Caco-2 (cell line): Measurements from ENCODE around the gene HSD17B2. TPM values are rescaled to one million over a fixed set of nuclear protein-coding genes. Genes with fewer than 3 reads are reported as not detected.

Experiments used
- Bru-seq: library from RNA; stranded (reverse); fragments of 400-500 nt; gene quantifications from one replicate; lab custom pipeline; 2021; lab: Mats Ljungman, UMichigan
- BruChase-seq, 2 experiments: library from RNA; stranded (reverse); fragments of 400-500 nt; gene quantifications; one replicate each; lab custom pipeline; 2021; lab: Mats Ljungman, UMichigan
- BruUV-seq: library from RNA; stranded (reverse); fragments of 400-500 nt; replicated peaks from 2 replicates; lab custom pipeline; 2021; lab: Mats Ljungman, UMichigan
- CTCF ChIA-PET: fragments of 300-600 bp; sonication (Branson Sonifier 250); formaldehyde crosslinking; loops from one replicate; lab custom pipeline; 2022; ENCODE audit warnings: antibody characterized with exemption; lab: Charles Lee
- POLR2A ChIA-PET: fragments of 300-600 bp; sonication (Branson Sonifier 250); formaldehyde crosslinking; loops from one replicate; lab custom pipeline; 2022; ENCODE audit warnings: antibody characterized with exemption; lab: Charles Lee
- DNase-seq, 2 experiments: peaks; one replicate each; pipeline versions ENCODE4 v3.0.0 to v3.0.0-alpha.2; 2020 to 2022
- H3K27me3 ChIP-seq: replicated peaks from 2 replicates; pipeline ENCODE4 v1.6.0; 2011; ENCODE audit warnings: low read length; ENCODE audit not compliant: control insufficient read depth, insufficient read depth
- H3K36me3 ChIP-seq: 2 replicates; pipeline ENCODE4 v1.5.1; 2011; ENCODE audit warnings: low read length; ENCODE audit not compliant: control insufficient read depth, insufficient read depth
- H3K4me1 ChIP-seq: fragments of 250-450 bp; sonication (Bioruptor Pico); 2 replicates; pipeline ENCODE4 v1.5.1; 2020; ENCODE audit warnings: mild to moderate bottlenecking
- H3K4me3 ChIP-seq: 2 replicates; pipeline ENCODE4 v1.5.1; 2011; ENCODE audit warnings: low read depth, mild to moderate bottlenecking, control low read depth, low read length
- H3K9me3 ChIP-seq: fragments of 250-450 bp; sonication (Bioruptor Pico); 2 replicates; pipeline ENCODE4 v1.5.1; 2020; ENCODE audit warnings: mild to moderate bottlenecking, moderate library complexity
- H3K27ac Mint-ChIP-seq: one replicate; pipeline ENCODE4 v1.8.0; 2022; ENCODE audit warnings: mixed read lengths; ENCODE audit not compliant: unreplicated experiment
- H3K27me3 Mint-ChIP-seq: one replicate; pipeline ENCODE4 v1.8.0; 2022; ENCODE audit warnings: mixed read lengths; ENCODE audit not compliant: insufficient read depth, unreplicated experiment
- H3K36me3 Mint-ChIP-seq: one replicate; pipeline ENCODE4 v1.8.0; 2022; ENCODE audit warnings: mild to moderate bottlenecking, mixed read lengths; ENCODE audit not compliant: insufficient read depth, unreplicated experiment
- H3K4me1 Mint-ChIP-seq: one replicate; pipeline ENCODE4 v1.8.0; 2022; ENCODE audit warnings: low read depth, mixed read lengths; ENCODE audit not compliant: unreplicated experiment
- H3K4me3 Mint-ChIP-seq: one replicate; pipeline ENCODE4 v1.8.0; 2022; ENCODE audit warnings: mild to moderate bottlenecking, moderate library complexity, mixed read lengths; ENCODE audit not compliant: unreplicated experiment
- H3K9me3 Mint-ChIP-seq: one replicate; pipeline ENCODE4 v1.8.0; 2022; ENCODE audit warnings: mixed read lengths; ENCODE audit not compliant: unreplicated experiment
- CTCF ChIP-seq, 2 experiments: fragments of 200-600 bp in 1 of 2; IDR thresholded peaks; 1 replicate in 1 of 2; 2 replicates in 1 of 2; pipeline versions ENCODE4 v1.5.1 to v1.8.0; 2011 to 2022; ENCODE audit warnings: antibody characterized with exemption in 1 of 2, control low read depth in 1 of 2, inconsistent platforms in 1 of 2, low read depth in 1 of 2, low read length in 1 of 2, mild to moderate bottlenecking in 1 of 2, moderate library complexity in 1 of 2; ENCODE audit not compliant: insufficient read depth in 1 of 2, severe bottlenecking in 1 of 2, unreplicated experiment in 1 of 2
- intact Hi-C: fragments of 100-400 bp; cut with micrococcal nuclease; formaldehyde crosslinking; loops from one replicate; pipeline ENCODE4 v1.10.0; 2022; ENCODE audit not compliant: unreplicated experiment
- long read RNA-seq: library from polyadenylated mRNA; stranded (forward); transcript quantifications from one replicate; pipeline ENCODE4 v2.0.0, GENCODE V29; 2022
- total RNA-seq: library from RNA; stranded (reverse); gene quantifications from 2 replicates; pipeline ENCODE4 v1.2.3, GENCODE V29; 2022

The HSD17B2 gene
- 5.1 and 5.2 TPM in 2 replicates for total RNA-seq
- percentile 51 among the genes with signal in this experiment for Bru-seq, nascent RNA
- BruChase-seq, experiment 1, labeled RNA remaining after a 2-hour chase: percentile 39 among the genes with signal in this experiment
- BruChase-seq, experiment 2, labeled RNA remaining after a 6-hour chase: percentile 41 among the genes with signal in this experiment
- long read RNA-seq, transcript HSD17B2-201 (5 exons, 1,455 nt): major isoform, 7 of 12 reads
- long read RNA-seq, partial matches to known transcripts: 1 of 12 reads
- long read RNA-seq, other reads (novel, unspliced or antisense): 4 of 12 reads

GRCh38 chr16:82034981-82035612, at the start of gene HSD17B2:
HSD17B2 (plus strand) TSS chr16:82035253; CDS start chr16:82035425, 172 bp downstream.
- POLR2A ChIA-PET: no interaction called here
- Mint-ChIP-seq H3K36me3 (no peaks in the 10 kb centered on the region), H3K4me1 (peaks cover 46% of the 10 kb centered on the region), H3K9me3 (no peaks in the 10 kb centered on the region), H3K4me3 (peak within 1 kb of the TSS; percentile 51), H3K27me3 (no peaks in the 10 kb centered on the region), H3K27ac (peak within 1 kb of the TSS; percentile 10)
- Histone ChIP-seq H3K27me3 (no peaks in the 10 kb centered on the region), H3K4me3 (peak within 1 kb of the TSS; percentile 38), H3K4me1 (peaks cover 28% of the 10 kb centered on the region), H3K9me3 (no peaks in the 10 kb centered on the region), H3K36me3 (no peaks in the 10 kb centered on the region)
- peak; percentile 47 to 65 for DNase-seq
- TF ChIP-seq CTCF (IDR thresholded peaks at IDR 0.05; ENCODE audit: insufficient read depth in 1 of 2, low read depth in 1 of 2, low read length in 1 of 2, severe bottlenecking in 1 of 2, unreplicated experiment in 1 of 2): no peak
- CTCF ChIA-PET: interaction anchor here (0.6 to 5.3 kb wide), 5 partner anchors 16 to 195 kb away, joined by 3 to 42 read pairs (median 5); no protein-coding TSS in a partner anchor
- no TSS peak for BruUV-seq
- intact Hi-C loops: loop anchor here (1.0 kb wide), 3 partner anchors 14 to 137 kb away; no protein-coding TSS in a partner anchor

- intact Hi-C loops: no loop called here
- no TSS peak for BruUV-seq
- TF ChIP-seq CTCF (IDR thresholded peaks at IDR 0.05; ENCODE audit: insufficient read depth in 1 of 2, low read depth in 1 of 2, low read length in 1 of 2, severe bottlenecking in 1 of 2, unreplicated experiment in 1 of 2): no peak
- Histone ChIP-seq H3K36me3 (no peaks in the 10 kb centered on the region), H3K9me3 (no peaks in the 10 kb centered on the region), H3K27me3 (no peaks in the 10 kb centered on the region; the same call in 1 of the 2 replicates), H3K4me1 (peaks cover 16% of the 10 kb centered on the region), H3K4me3 (no peak overlapping the region)
- peaks cover 12% of the 10 kb centered on the region for H3K4me1 Mint-ChIP-seq
- no peaks in the 10 kb centered on the region for H3K9me3 Mint-ChIP-seq
- no peak overlapping the region for H3K4me3 Mint-ChIP-seq
- H3K36me3 Mint-ChIP-seq: no peaks in the 10 kb centered on the region
- H3K27me3 Mint-ChIP-seq: peaks cover 2% of the 10 kb centered on the region
- H3K27ac Mint-ChIP-seq: no peak overlapping the region
- ChIA-PET CTCF (interaction anchor here (0.9 kb wide), 1 partner anchor 243 kb away, joined by 3 read pairs; no protein-coding TSS in a partner anchor), POLR2A (no interaction called here)
- no peak for DNase-seq
Observed at GRCh38 chr16:81987121-81987520, 47.9 kb upstream of the HSD17B2 start.

DNA sequence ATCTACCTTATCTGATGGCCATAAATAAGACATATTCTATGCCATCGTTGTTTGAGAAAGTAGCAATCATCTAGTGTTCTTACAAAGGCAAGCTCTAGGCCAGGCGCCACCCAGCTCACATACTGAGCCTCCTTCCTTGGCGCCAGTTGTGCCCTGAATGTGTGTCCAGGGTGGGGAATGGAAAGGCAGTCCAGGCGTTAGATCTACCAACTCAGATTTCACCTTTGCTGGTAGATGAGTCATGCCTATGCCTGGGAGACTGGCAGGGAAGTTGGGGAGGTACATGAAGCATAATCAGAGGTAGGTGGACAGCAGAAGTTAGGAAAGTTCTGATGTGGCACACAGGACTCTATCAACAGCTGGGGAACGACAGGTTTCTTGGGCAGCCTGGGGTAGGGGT, 47.3 kb upstream of the HSD17B2 start:
- POLR2A ChIA-PET: no interaction called here
- H3K4me3 ChIP-seq: no peak overlapping the region
- CTCF ChIA-PET: interaction anchor here (0.7 kb wide), 1 partner anchor 335 kb away, joined by 3 read pairs; no protein-coding TSS in a partner anchor

More for the DNA sequence above, 47.3 kb upstream of the HSD17B2 start:
- Mint-ChIP-seq H3K9me3 (no peaks in the 10 kb centered on the region), H3K27ac (no peak overlapping the region), H3K36me3 (no peaks in the 10 kb centered on the region), H3K4me3 (no peak overlapping the region), H3K4me1 (peaks cover 12% of the 10 kb centered on the region), H3K27me3 (peaks cover 2% of the 10 kb centered on the region)
- DNase-seq: no peak
- no peak for TF ChIP-seq CTCF (IDR thresholded peaks at IDR 0.05; ENCODE audit: insufficient read depth in 1 of 2, low read depth in 1 of 2, low read length in 1 of 2, severe bottlenecking in 1 of 2, unreplicated experiment in 1 of 2)
- Histone ChIP-seq H3K27me3 (no peaks in the 10 kb centered on the region; the same call in 1 of the 2 replicates), H3K4me1 (peaks cover 18% of the 10 kb centered on the region), H3K9me3 (no peaks in the 10 kb centered on the region), H3K36me3 (no peaks in the 10 kb centered on the region)
- no TSS peak for BruUV-seq
- intact Hi-C loops: no loop called here
